Pancreas (tissue), 10 donors: ENCODE measurements around the gene DLG1. TPM values are rescaled to one million over a fixed set of nuclear protein-coding genes. Genes with fewer than 3 reads are reported as not detected.

ENCODE experiments used
- ATAC-seq, 4 donors: fragments of 200-7000 bp; cut with Tn5 transposase; one replicate each; pipeline versions ENCODE4 v1.8.0 to v1.9.1; 2020; ENCODE audit warnings: mild to moderate bottlenecking in 4 of 4, moderate library complexity in 4 of 4
- DNase-seq, 6 donors: peaks; one replicate each; pipeline ENCODE4 v3.0.0-alpha.2; 2020
- FAIRE-seq: peaks from 2 replicates; lab custom pipeline; 2012; peaks lifted over from hg19 to GRCh38; lab: Jason Lieb, UNC
- H3K27ac ChIP-seq, 4 donors: fragments of 200-600 bp; sonication (generic); 1 replicate in 3 of 4; 2 replicates in 1 of 4; pipeline versions ENCODE4 v1.5.0 to v1.8.0; 2020
- H3K27me3 ChIP-seq, 4 donors: fragments of 200-600 bp; one replicate each; pipeline ENCODE4 v1.8.0; 2021
- H3K36me3 ChIP-seq, 3 donors: fragments of 200-600 bp; sonication (generic) in 1 of 3; one replicate each; pipeline versions ENCODE4 v1.5.0 to v1.8.0; 2020 to 2021
- H3K4me1 ChIP-seq, 3 donors: fragments of 200-600 bp; one replicate each; pipeline ENCODE4 v1.8.0; 2021
- H3K4me3 ChIP-seq, 4 donors: fragments of 200-600 bp; sonication (generic) in 2 of 4; one replicate each; pipeline versions ENCODE4 v1.5.0 to v1.8.0; 2020 to 2021
- H3K9me3 ChIP-seq, 4 donors: fragments of 200-600 bp; one replicate each; pipeline ENCODE4 v1.8.0; 2021
- CTCF ChIP-seq, 4 donors: fragments of 200-600 bp; sonication (generic) in 3 of 4; IDR thresholded peaks; one replicate each; pipeline versions ENCODE4 v1.5.0 to v1.8.0; 2021; ENCODE audit warnings: antibody characterized with exemption in 4 of 4
- WGBS, 2 donors: extraction: QIAGEN DNeasy Blood & Tissue Kit; methylation state at CpG; one replicate each; pipeline ENCODE4 v1.1.7; 2013; 5-methylcytosine and 5-hydroxymethylcytosine counted together
- intact Hi-C, 3 donors: fragments of 100-400 bp; cut with DNase I; formaldehyde crosslinking; loops; one replicate each; pipeline versions ENCODE4 v1.11.1 to v1.14.2; 2022
- polyA plus RNA-seq, 2 donors: library from polyadenylated mRNA; stranded (reverse); fragments of 200-250 nt; gene quantifications; one replicate each; pipeline ENCODE4 v1.2.3, GENCODE V29; 2013
- total RNA-seq, 6 donors: library from RNA; stranded (reverse); fragmentation: NEBNext Ultra II Directional in 4 of 6; extraction: Animal tissue kit (Norgen Biotek cat#: 25700) in 4 of 6; gene quantifications; one replicate each; pipeline versions ENCODE4 v1.2.1 to v1.2.4, GENCODE V29; 2021 to 2023
- donor health status: healthy with polysubstance abuse.
- donor health status: DM: no; HTN: no; CAD: no; lungs with moderate emphysema.
- donor health status: DM: no; HTN: no; CAD: no.
- donor health status: control.
- donor health status: control.
- donor health status: Bipolar disorder and iron deficiency.
- donor health status: DM: yes; HTN: yes; CAD: no.
- donor health status: DM: no; HTN: no; CAD: no.
- donor health status: DM: no; HTN: no; CAD: no.
- donor health status: DM: yes; HTN: yes; CAD: no.

DLG1 gene
- total and polyA plus RNA-seq, 8 donors: 15.9 to 47.9 (median 28.6) TPM

- ATAC-seq (no peak), DNase-seq (peak in 1 of 6 donors; percentile 80), FAIRE-seq (no peak)
- H3K4me1 ChIP-seq: peaks cover 0 to 6% (median 0%) of the 10 kb centered on the region in 3 donors
- H3K27me3 ChIP-seq: no peaks in the 10 kb centered on the region
- TF ChIP-seq CTCF (IDR thresholded peaks at IDR 0.05): no peak
- H3K4me3 ChIP-seq: no peak overlapping the region
- 85 to 91% methylated on average over 22 of the region's 22 CpGs for WGBS, 2 donors
- H3K9me3 ChIP-seq: no peaks in the 10 kb centered on the region
- no peaks in the 10 kb centered on the region for H3K36me3 ChIP-seq
- intact Hi-C loops: no loop called here
- H3K27ac ChIP-seq: no peak overlapping the region
Measured at GRCh38 chr3:197027896-197028727, 270.3 kb downstream of the DLG1 start.

- TF ChIP-seq CTCF (IDR thresholded peaks at IDR 0.05): no peak
- Histone ChIP-seq H3K4me3 (no peak overlapping the region), H3K27me3 (no peaks in the 10 kb centered on the region), H3K4me1 (peaks cover 0 to 6% (median 0%) of the 10 kb centered on the region in 3 donors), H3K27ac (no peak overlapping the region), H3K9me3 (no peaks in the 10 kb centered on the region), H3K36me3 (no peaks in the 10 kb centered on the region)
- intact Hi-C loops: no loop called here
- 93 to 96% methylated on average over 28 to 29 of the region's 29 CpGs for WGBS, 2 donors
- FAIRE-seq (no peak), ATAC-seq (no peak), DNase-seq (peak in 1 of 6 donors; percentile 75)
Measured at GRCh38 chr3:197027151-197027895, 271.1 kb downstream of the DLG1 start.

- FAIRE-seq: no peak
- ATAC-seq: no peak
- Histone ChIP-seq H3K4me3 (no peak overlapping the region), H3K9me3 (no peaks in the 10 kb centered on the region), H3K27ac (no peak overlapping the region), H3K4me1 (peaks cover 0 to 6% (median 0%) of the 10 kb centered on the region in 3 donors), H3K27me3 (no peaks in the 10 kb centered on the region), H3K36me3 (no peaks in the 10 kb centered on the region)
- no peak for TF ChIP-seq CTCF (IDR thresholded peaks at IDR 0.05)
- DNase-seq: no peak
- intact Hi-C loops: no loop called here
- 87 to 92% methylated on average over 9 of the region's 9 CpGs for WGBS, 2 donors
Measured at GRCh38 chr3:197026481-197026866, 271.9 kb downstream of the DLG1 start.

- H3K27ac ChIP-seq: no peak overlapping the region
- H3K4me3 ChIP-seq: no peak overlapping the region
- no peaks in the 10 kb centered on the region for H3K27me3 ChIP-seq
- peaks cover 0 to 6% (median 0%) of the 10 kb centered on the region in 3 donors for H3K4me1 ChIP-seq
- TF ChIP-seq CTCF (IDR thresholded peaks at IDR 0.05): no peak
- no peak for DNase-seq
- 87 to 91% methylated on average over 21 of the region's 21 CpGs for WGBS, 2 donors
- no peaks in the 10 kb centered on the region for H3K9me3 ChIP-seq
- intact Hi-C loops: no loop called here
- no peaks in the 10 kb centered on the region for H3K36me3 ChIP-seq
- FAIRE-seq: no peak
- no peak for ATAC-seq
Measured at GRCh38 chr3:197025736-197026480, 272.5 kb downstream of the DLG1 start.
